ENCODE measurements around the gene FBN1. TPM values are rescaled to one million over a fixed set of nuclear protein-coding genes. Genes with fewer than 3 reads are reported as not detected.

FBN1 gene
- total RNA-seq, 4 donors from 2014 or later: 13.0 to 28.0 (median 20.9) TPM

DNA sequence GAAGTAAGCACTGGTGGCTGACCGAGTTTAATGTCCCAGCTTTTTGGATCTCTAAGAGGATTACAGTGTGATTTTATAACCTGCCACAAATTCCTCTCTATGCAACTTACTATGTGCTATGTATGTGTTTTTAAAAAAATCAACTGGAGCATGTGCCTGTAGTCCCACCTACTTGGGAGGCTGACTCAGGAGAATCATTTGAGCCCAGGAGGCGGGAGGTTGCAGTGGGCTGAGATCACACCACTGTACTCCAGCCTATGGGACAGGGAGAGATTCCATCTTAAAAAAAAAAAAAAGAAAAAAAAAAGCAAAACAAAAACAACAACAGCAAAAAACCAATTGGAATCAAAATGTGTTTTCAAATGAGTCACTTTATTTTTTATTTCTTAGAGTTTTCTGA is 284.7 kb downstream of the FBN1 start:
- Histone ChIP-seq H3K4me3 (no peak overlapping the region), H3K36me3 (no peaks in the 10 kb centered on the region), H3K27me3 (no peaks in the 10 kb centered on the region), H3K27ac (no peak overlapping the region), H3K4me1 (no peaks in the 10 kb centered on the region), H3K9me3 (no peaks in the 10 kb centered on the region)
- no peak for ATAC-seq
- intact Hi-C loops (cut with DNase I; ENCODE audit: low total_unique reads): no loop called here
- no peak for DNase-seq
- in situ Hi-C loops (cut with MboI; ENCODE audit: low sequenced_read_pairs in 4 of 4): loop anchor here (25.0 kb wide), 2 partner anchors 276 to 451 kb away; partner anchors contain the start of genes CEP152 (in 3 of the 4) and FBN1 (in 2 of the 4)
- no peak for TF ChIP-seq POLR2A (IDR thresholded peaks at IDR 0.05)
- TF ChIP-seq, protein P1, sequence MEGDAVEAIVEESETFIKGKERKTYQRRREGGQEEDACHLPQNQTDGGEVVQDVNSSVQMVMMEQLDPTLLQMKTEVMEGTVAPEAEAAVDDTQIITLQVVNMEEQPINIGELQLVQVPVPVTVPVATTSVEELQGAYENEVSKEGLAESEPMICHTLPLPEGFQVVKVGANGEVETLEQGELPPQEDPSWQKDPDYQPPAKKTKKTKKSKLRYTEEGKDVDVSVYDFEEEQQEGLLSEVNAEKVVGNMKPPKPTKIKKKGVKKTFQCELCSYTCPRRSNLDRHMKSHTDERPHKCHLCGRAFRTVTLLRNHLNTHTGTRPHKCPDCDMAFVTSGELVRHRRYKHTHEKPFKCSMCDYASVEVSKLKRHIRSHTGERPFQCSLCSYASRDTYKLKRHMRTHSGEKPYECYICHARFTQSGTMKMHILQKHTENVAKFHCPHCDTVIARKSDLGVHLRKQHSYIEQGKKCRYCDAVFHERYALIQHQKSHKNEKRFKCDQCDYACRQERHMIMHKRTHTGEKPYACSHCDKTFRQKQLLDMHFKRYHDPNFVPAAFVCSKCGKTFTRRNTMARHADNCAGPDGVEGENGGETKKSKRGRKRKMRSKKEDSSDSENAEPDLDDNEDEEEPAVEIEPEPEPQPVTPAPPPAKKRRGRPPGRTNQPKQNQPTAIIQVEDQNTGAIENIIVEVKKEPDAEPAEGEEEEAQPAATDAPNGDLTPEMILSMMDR (IDR thresholded peaks at IDR 0.05 in 4 of 5, conservative IDR thresholded peaks at IDR 0.05 in 1 of 5): no peak

Other genes with a start within 250 kb of the FBN1 start
- 1 to 10 TPM in 3 of 4 donors, under 1 TPM in 1; 0.51 to 2.4 (median 1.4) TPM for gene CEP152, start 165.4 kb upstream of the FBN1 start, total RNA-seq
- 100 to 1,000 TPM; 110 to 146 (median 135) TPM for gene EID1, start 232.4 kb upstream of the FBN1 start, total RNA-seq

All from gastrocnemius medialis (tissue), 4 donors.